ENCODE measurements around the gene CLRN3.

CLRN3 gene

DNA sequence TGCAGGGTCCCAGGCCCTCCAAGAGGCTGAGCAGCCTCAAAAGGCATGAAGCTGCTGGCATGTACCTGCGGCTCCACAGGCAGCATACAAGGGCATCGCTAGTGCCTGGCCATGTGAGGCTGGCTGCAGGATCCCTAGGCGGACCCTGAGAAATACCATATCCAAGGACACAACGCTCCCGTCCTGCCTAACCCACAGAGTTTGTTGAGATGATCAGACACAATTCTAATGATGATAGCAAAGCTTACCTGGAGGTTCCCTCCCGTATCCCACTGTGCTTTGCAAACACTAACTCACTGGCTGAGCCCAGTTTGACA is 17.3 kb downstream of the CLRN3 start:
- Mint-ChIP-seq H3K9me3 (no peaks in the 10 kb centered on the region), H3K4me1 (no peaks in the 10 kb centered on the region), H3K4me3 (no peak overlapping the region), H3K27ac (ENCODE audit: low read depth) (no peak overlapping the region), H3K36me3 (ENCODE audit: insufficient read depth) (no peaks in the 10 kb centered on the region), H3K27me3 (peaks cover 63% of the 10 kb centered on the region)
- no peak for ATAC-seq (replicated peaks; ENCODE audit: extremely low read depth, poor library complexity, severe bottlenecking)
- DNase-seq (ENCODE audit: low spot score in 2 of 2): no peak

DNA sequence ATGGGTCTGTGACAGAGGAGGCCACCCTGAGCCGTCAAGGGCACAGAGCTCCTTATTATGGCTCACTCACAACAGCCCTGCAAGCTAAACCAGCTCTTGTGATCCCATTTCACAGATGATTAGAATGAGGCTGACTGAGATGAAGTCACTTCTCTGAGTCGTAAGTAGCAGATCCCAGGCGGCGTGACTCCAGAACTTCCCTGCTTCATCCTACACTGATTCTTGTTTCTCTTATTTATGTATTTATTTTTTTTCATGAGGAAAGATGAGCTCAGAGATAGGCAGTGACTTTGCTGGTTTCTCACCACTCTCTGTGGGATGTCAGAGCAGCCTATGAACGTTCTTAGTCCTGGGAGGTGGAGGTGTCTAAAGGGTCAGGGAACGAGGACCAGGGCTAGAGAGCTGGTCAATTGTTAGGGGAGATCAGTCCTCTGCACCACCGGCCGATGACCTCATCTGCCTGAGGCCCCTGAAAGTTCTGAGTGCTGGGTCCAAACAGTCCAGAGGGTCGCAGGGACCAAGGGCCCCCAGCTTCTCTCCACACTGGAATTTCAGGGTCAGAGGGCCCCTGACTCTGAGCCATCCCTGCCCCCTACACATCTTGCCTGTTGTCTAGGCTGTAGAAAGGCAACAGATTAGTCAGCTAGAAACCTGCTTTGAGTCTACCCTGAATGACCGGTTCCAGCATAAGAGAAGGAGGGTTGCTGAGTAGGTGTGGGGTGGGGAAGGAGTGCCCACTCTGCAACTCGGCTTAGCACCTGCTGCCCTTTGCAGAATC is 17.9 kb downstream of the CLRN3 start:
- Mint-ChIP-seq H3K27me3 (peaks cover 63% of the 10 kb centered on the region), H3K4me1 (no peaks in the 10 kb centered on the region), H3K36me3 (ENCODE audit: insufficient read depth) (no peaks in the 10 kb centered on the region), H3K4me3 (no peak overlapping the region), H3K9me3 (no peaks in the 10 kb centered on the region), H3K27ac (ENCODE audit: low read depth) (no peak overlapping the region)
- no peak for DNase-seq (ENCODE audit: low spot score in 2 of 2)
- ATAC-seq (replicated peaks; ENCODE audit: extremely low read depth, poor library complexity, severe bottlenecking): no peak

DNA sequence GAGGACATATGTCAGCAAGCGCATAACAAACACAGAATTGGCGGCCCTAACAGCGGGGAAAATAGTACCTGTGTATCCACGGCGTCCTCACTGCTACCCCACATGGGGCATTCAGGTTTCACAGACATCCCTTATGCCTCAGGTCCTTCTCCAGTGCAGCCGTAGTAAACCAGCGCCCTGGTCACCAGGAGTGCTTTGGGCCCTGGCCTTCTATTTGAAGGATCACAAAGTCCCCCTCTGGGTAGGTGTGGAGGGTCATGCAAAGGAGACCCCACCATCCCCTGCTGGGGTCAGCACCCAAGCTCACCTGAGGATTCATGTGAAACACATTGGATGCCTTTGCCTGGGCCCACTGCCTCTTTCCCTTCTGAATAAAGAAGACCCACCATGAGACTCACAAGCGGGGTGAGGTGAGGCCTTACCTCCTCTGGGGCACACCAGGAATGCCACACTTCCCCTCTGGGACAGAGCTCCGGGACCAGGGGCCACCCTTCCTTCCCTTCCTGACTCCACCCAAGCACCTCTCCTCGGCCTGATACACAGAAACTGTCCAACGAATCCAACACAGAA is 18.8 kb downstream of the CLRN3 start:
- peaks cover 67% of the 10 kb centered on the region for H3K27me3 Mint-ChIP-seq
- no peak for DNase-seq (ENCODE audit: low spot score in 2 of 2)
- H3K36me3 Mint-ChIP-seq (ENCODE audit: insufficient read depth): no peaks in the 10 kb centered on the region
- no peak overlapping the region for H3K4me3 Mint-ChIP-seq
- H3K27ac Mint-ChIP-seq (ENCODE audit: low read depth): no peak overlapping the region
- H3K4me1 Mint-ChIP-seq: no peaks in the 10 kb centered on the region
- no peaks in the 10 kb centered on the region for H3K9me3 Mint-ChIP-seq
- ATAC-seq (replicated peaks; ENCODE audit: extremely low read depth, poor library complexity, severe bottlenecking): no peak

DNA sequence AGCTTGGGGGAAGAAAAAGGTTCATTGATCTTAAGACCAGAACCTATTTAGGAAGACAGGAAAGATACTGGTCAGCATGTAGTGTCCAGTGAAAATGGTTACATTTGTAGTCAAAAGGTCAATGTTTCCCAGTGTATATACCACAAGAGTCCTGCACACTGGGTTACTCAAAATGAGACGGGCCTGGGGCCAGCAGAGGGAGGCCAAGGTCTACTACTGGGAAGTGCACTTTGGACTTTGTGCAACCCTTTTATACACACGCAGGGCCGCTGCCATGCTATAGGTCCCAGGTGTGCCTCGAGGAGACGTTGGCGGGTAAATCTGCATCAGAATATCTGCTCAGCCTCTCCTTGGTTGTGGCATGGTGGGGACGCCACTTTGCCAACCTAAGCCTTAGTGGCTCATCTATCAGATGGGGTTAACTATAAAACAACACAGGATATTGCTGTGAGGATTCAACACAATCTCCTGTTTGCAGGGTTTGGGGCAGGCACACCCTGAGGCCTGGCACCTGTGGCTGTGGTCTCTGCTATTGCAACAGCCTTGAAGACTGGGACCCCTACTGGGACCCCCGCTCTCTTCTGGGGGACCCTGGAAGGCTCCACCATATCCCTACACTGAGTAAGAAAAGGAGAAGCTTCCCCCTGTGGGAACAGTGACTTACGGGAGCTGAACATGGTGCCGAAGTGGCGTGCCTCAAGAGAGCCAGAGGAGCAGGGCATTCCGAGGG is 19.7 kb downstream of the CLRN3 start:
- ATAC-seq (replicated peaks; ENCODE audit: extremely low read depth, poor library complexity, severe bottlenecking): no peak
- Mint-ChIP-seq H3K36me3 (ENCODE audit: insufficient read depth) (no peaks in the 10 kb centered on the region), H3K4me1 (no peaks in the 10 kb centered on the region), H3K4me3 (no peak overlapping the region), H3K9me3 (no peaks in the 10 kb centered on the region), H3K27ac (ENCODE audit: low read depth) (no peak overlapping the region), H3K27me3 (peaks cover 71% of the 10 kb centered on the region)
- DNase-seq (ENCODE audit: low spot score in 2 of 2): no peak

DNA sequence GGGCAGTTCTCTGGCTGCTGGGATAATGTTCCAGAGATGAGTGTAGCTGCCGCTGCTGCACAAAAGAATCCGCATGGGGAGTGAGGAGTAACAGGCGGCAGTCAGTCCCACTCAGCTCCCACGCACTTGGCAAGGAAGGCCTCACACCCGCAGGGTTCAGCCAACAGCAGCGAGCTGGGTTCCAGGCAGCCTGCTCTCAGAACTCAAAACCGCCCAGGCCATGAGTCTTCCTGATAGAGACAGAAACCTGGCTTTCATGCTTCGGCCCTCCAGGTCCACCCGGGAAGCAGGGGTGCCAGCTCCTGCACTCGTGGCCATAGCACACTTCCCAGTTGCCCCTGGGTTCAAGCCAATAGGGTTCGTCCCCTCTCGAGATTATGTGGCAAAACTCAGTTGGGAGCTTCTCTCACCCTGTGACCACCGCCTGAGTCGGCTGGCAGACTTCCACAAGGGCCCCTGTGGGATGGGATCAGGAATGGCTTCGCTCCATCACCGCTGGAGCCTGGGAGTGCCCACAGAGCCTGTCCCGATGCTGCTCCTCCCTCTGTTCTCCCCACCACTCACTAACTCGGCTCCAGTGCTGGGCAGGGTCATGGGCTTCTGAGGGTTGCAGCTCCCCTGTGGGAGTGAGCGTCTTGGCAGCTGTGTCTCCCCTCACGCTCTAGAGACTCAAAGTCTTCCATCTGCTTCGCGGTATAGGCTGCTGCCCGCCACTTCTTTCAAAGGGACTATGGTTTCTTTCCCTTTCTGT is 20.6 kb downstream of the CLRN3 start:
- no peak for ATAC-seq (replicated peaks; ENCODE audit: extremely low read depth, poor library complexity, severe bottlenecking)
- no peak overlapping the region for H3K4me3 Mint-ChIP-seq
- no peaks in the 10 kb centered on the region for H3K9me3 Mint-ChIP-seq
- no peak overlapping the region for H3K27ac Mint-ChIP-seq (ENCODE audit: low read depth)
- DNase-seq (ENCODE audit: low spot score in 2 of 2): no peak
- no peaks in the 10 kb centered on the region for H3K4me1 Mint-ChIP-seq
- no peaks in the 10 kb centered on the region for H3K36me3 Mint-ChIP-seq (ENCODE audit: insufficient read depth)
- H3K27me3 Mint-ChIP-seq: peaks cover 62% of the 10 kb centered on the region

DNA sequence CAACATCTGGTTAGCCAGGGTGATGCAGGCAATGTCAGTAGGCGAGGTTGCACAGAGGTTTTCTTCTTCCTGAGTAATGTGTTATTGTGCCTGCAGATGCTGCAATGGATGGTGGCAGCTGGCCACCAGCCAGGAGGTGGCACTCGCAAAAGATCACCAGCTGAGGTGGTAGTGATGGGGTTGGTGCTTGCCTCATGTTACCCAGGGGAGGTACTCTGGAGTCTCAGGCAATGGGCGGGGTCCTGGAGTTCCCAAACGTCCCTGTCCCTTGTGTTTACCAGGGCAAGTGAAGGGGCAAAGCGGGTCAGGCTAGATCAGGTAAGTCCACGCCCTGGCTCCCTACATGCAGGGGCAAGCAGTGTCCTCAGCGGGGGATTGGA is 21.1 kb downstream of the CLRN3 start:
- peaks cover 62% of the 10 kb centered on the region for H3K27me3 Mint-ChIP-seq
- no peaks in the 10 kb centered on the region for H3K36me3 Mint-ChIP-seq (ENCODE audit: insufficient read depth)
- H3K27ac Mint-ChIP-seq (ENCODE audit: low read depth): no peak overlapping the region

DNA sequence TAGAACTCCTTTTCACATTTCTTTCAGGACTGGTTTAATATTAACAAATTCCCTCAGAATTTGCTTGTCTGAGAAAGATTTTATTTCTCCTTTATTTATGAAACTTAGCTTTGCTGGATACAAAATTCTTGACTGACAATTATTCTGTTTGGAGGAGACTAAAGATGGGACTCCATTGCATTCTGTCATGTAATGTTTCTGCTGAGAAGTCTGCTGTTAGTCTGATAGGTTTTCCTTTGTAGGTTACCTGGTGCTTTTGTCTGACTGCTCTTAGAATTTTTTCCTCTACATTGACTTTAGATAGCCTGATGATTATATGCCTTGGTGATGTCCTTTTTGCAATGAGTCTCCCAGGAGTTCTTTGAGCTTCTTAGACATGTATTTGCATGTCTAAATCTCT is 23.4 kb downstream of the CLRN3 start:
- no peaks in the 10 kb centered on the region for H3K9me3 Mint-ChIP-seq
- no peaks in the 10 kb centered on the region for H3K36me3 Mint-ChIP-seq (ENCODE audit: insufficient read depth)
- ATAC-seq (replicated peaks; ENCODE audit: extremely low read depth, poor library complexity, severe bottlenecking) (no peak), DNase-seq (ENCODE audit: low spot score in 2 of 2) (no peak)
- H3K4me1 Mint-ChIP-seq: no peaks in the 10 kb centered on the region
- no peak overlapping the region for H3K27ac Mint-ChIP-seq (ENCODE audit: low read depth)
- H3K27me3 Mint-ChIP-seq: peaks cover 66% of the 10 kb centered on the region
- H3K4me3 Mint-ChIP-seq: no peak overlapping the region

More for the DNA sequence above, 21.1 kb downstream of the CLRN3 start:
- H3K9me3 Mint-ChIP-seq: no peaks in the 10 kb centered on the region
- DNase-seq (ENCODE audit: low spot score in 2 of 2) (no peak), ATAC-seq (replicated peaks; ENCODE audit: extremely low read depth, poor library complexity, severe bottlenecking) (no peak)
- H3K4me1 Mint-ChIP-seq: no peaks in the 10 kb centered on the region
- H3K4me3 Mint-ChIP-seq: no peak overlapping the region

DNA sequence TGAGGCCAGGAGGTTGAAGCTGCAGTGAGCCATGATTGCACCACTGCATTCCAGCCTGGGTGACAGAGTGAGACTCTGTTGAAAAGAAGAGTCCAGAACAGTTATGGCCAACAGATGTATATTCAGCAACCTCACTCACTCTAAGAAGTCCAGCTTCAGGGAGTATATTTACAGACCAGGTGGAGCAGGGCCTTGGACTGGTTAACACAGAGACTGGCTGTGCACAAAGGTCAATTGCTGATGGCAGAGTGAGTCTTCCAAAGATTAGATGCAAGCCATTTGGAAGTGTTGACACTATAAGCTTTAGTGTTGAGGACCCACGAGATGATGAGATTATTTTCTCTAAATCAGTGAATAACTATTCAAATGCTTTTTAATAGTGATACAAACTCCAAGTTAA is 24.9 kb downstream of the CLRN3 start:
- Mint-ChIP-seq H3K27me3 (peaks cover 59% of the 10 kb centered on the region), H3K9me3 (peaks cover 6% of the 10 kb centered on the region), H3K4me3 (no peak overlapping the region), H3K4me1 (no peaks in the 10 kb centered on the region), H3K27ac (ENCODE audit: low read depth) (no peak overlapping the region), H3K36me3 (ENCODE audit: insufficient read depth) (no peaks in the 10 kb centered on the region)
- ATAC-seq (replicated peaks; ENCODE audit: extremely low read depth, poor library complexity, severe bottlenecking) (no peak), DNase-seq (ENCODE audit: low spot score in 2 of 2) (no peak)

DNA sequence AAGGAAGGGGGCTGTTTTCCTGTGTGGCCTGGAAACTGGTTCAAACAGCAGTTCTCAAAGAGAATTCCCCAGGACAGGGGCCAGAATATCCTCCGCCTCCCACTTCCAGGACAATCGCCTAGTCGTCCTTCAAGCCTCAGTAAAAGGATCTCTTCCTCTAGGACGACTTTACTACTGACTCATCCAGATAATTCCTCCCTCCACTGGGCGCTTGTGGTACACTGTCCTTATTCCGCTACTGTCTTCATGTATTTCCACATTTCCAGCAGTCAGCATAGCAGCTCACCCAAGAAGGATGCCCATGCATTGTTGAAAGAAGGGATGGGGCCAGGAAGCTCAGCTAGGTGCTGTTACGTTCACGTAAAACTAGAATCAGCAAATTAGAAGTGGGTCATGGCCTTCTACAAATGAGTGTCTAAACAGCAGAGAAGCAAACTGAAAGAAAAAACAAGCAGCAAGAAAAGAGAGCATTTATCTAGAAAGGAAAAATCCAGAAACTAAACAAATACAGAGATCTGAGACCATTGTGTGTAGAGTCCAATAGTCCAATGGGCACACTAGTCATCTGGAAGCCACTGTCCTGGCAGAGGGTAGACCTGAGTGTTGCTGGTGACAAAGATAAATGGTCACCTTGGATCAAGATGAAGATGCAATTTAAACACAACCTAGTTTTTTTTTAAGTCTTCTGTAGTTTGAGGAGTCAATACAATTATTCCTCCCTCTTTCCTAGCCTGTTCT is 26.3 kb downstream of the CLRN3 start:
- ATAC-seq (replicated peaks; ENCODE audit: extremely low read depth, poor library complexity, severe bottlenecking) (no peak), DNase-seq (ENCODE audit: low spot score in 2 of 2) (no peak)
- H3K9me3 Mint-ChIP-seq: peaks cover 6% of the 10 kb centered on the region
- no peak overlapping the region for H3K27ac Mint-ChIP-seq (ENCODE audit: low read depth)
- H3K36me3 Mint-ChIP-seq (ENCODE audit: insufficient read depth): no peaks in the 10 kb centered on the region
- H3K4me3 Mint-ChIP-seq: no peak overlapping the region
- no peaks in the 10 kb centered on the region for H3K4me1 Mint-ChIP-seq
- H3K27me3 Mint-ChIP-seq: peaks cover 46% of the 10 kb centered on the region

DNA sequence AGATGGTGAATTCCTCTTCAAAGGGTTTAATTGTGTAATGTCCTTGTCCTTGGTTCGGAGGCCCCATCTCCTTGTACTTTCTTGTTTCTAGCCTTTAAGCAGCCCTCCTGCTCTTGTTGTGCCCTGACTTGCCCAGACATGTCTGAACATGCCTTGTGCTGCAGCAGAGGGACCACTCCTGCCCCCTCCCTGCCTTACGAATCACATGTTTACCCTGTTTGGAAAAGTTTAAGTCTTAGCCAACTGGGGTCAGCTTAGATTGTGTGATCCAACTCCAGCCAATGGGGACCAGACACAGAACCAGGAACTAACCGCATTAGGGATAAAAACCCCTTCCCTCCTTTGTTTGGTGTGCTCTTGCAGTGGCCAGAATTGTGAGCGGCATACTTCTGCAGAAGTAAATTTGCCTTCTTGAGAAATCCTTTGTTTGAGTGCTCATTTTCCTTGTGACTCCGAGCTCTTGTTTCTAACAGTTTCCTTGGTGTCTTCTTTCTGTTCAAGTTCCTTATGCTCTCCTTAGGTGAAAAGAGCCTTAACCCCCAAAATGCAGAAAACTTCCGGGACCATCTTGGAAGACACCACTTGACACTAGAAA is 29.4 kb downstream of the CLRN3 start:
- H3K4me1 Mint-ChIP-seq: no peaks in the 10 kb centered on the region
- DNase-seq (ENCODE audit: low spot score in 2 of 2): no peak
- no peak for ATAC-seq (replicated peaks; ENCODE audit: extremely low read depth, poor library complexity, severe bottlenecking)
- peaks cover 25% of the 10 kb centered on the region for H3K27me3 Mint-ChIP-seq
- H3K9me3 Mint-ChIP-seq: peaks cover 6% of the 10 kb centered on the region
- H3K36me3 Mint-ChIP-seq (ENCODE audit: insufficient read depth): no peaks in the 10 kb centered on the region
- H3K27ac Mint-ChIP-seq (ENCODE audit: low read depth): no peak overlapping the region
- H3K4me3 Mint-ChIP-seq: no peak overlapping the region

DNA sequence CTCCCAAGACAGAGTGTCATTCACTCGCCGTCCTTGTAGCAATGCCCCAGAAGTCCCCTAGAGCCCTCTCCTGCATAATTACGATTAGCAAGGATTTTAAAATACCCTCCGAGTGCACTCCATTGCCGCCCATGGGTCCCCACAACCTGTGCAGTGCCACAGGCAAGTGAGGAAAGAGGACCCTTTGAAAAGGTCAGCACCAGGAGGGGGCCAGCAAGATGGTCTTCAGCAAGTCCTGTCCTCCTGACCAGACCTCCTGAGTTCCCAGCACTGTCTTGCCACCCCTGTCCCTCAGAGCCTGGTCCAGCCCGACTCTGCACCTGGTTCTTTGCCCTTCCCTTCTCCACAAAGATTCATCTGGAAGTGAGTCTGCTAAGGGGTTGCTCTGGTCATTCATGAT is 32.1 kb downstream of the CLRN3 start:
- H3K36me3 Mint-ChIP-seq (ENCODE audit: insufficient read depth): no peaks in the 10 kb centered on the region
- H3K4me3 Mint-ChIP-seq: no peak overlapping the region
- no peak for DNase-seq (ENCODE audit: low spot score in 2 of 2)
- peaks cover 11% of the 10 kb centered on the region for H3K27me3 Mint-ChIP-seq
- no peak overlapping the region for H3K27ac Mint-ChIP-seq (ENCODE audit: low read depth)
- ATAC-seq (replicated peaks; ENCODE audit: extremely low read depth, poor library complexity, severe bottlenecking): no peak
- no peaks in the 10 kb centered on the region for H3K4me1 Mint-ChIP-seq
- H3K9me3 Mint-ChIP-seq: peaks cover 6% of the 10 kb centered on the region

DNA sequence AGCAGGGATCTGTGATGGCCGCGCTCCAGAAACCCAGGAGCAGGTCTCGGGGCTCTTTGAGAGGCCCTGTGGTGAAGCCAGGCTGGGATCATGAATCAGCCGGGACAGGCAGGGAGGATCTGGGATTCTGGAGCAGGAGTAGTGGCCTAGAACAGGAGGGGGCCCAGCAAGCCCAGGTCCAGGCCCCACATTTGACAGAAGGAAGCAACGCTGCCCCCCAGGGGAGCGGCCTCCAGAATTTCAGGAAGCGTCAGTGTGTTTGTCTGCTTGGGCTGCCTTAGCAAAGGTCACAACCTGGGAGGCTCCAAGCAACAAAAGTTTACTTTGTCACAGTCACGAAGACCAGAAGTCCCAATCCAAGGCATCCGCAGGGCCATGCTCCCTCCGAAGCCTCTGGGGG is 36.8 kb downstream of the CLRN3 start:
- Mint-ChIP-seq H3K27me3 (peaks cover 40% of the 10 kb centered on the region), H3K27ac (ENCODE audit: low read depth) (no peak overlapping the region), H3K4me3 (no peak overlapping the region), H3K36me3 (ENCODE audit: insufficient read depth) (no peaks in the 10 kb centered on the region), H3K4me1 (peaks cover 9% of the 10 kb centered on the region), H3K9me3 (no peaks in the 10 kb centered on the region)
- no peak for ATAC-seq (replicated peaks; ENCODE audit: extremely low read depth, poor library complexity, severe bottlenecking)
- no peak for DNase-seq (ENCODE audit: low spot score in 2 of 2)

All from central memory CD8-positive, alpha-beta T cell (primary cell).